ENCODE measurements around the gene BAX. TPM values are rescaled to one million over a fixed set of nuclear protein-coding genes. Genes with fewer than 3 reads are reported as not detected.
"Not testable (repeated sequence)": the region's sequence is repeated elsewhere in the genome, so short reads cannot be mapped to it uniquely, and the experiment has no call there.

Gene BAX
- 93.6 and 95.9 TPM in 2 replicates for total RNA-seq (2014; rRNA removed; shearing (Covaris generic))
- polyA plus RNA-seq (2014; cell fraction: nucleus; rRNA removed): 82.6 and 96.7 TPM in 2 replicates

DNA sequence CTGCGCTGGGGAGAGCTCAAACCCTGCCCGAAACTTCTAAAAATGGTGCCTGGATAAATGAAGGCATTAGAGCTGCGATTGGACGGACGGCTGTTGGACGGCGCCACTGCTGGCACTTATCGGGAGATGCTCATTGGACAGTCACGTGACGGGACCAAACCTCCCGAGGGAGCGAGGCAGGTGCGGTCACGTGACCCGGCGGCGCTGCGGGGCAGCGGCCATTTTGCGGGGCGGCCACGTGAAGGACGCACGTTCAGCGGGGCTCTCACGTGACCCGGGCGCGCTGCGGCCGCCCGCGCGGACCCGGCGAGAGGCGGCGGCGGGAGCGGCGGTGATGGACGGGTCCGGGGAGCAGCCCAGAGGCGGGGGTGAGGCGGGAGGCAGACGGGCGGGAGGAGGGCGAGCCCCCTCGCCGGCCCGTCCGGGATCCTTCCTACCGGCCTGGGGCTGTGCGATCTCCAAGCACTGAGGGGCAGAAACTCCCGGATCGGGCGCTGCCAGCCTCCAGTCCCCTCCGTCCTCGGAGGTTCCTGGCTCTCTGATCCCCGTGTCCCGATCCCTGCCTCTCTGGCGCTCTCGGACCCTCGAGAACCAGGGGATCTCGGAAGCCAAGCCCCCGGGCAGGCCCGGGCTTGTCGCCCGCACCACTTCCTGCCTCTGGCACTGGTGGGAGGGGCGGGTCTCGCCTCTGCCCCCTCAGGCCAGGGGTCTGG is at the start of gene BAX:
BAX (plus strand) TSS at position 281 of the 713 bp plus-strand sequence; CDS start at position 335, 54 bp downstream.
- DNase-seq (ENCODE audit: extremely low read depth, low read depth): peak; percentile 94

DNA sequence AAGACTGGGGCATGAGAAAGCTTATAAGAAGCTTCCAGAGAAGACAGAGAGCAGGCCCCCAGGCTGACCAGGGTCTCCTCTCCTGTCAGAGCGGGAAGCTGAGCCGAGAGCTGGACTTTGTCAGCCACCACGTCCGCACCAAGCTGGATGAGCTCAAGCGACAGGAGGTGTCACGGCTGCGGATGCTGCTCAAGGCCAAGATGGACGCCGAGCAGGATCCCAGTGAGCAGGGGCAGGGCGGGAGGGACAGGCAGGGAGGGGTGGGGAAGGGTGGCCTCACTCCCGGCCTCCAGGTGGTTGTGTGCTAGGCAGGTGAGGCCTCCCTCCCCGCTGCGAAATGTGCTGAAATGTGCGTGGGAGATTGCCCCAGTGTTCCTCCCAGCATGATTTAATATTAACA is 49.0 kb upstream of the BAX start:
- DNase-seq (ENCODE audit: extremely low read depth, low read depth): no peak

DNA sequence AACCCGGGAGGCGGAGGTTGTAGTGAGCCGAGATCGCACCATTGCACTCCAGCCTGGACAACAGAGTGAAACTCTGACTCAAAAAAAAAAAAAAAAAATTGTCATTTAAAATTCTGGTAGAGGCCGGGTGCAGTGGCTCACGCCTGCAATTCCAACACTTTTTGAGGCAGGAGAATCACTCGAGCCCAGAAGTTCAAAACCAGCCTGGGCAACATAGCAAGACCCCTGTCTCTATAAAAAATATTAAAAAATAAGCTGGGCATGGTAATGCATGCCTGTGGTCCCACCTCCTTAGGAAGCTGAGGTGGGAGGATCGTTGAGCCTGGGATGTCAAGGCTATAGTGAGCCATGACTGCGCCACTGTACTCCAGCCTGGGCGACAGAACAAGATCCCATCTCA is 48.4 kb upstream of the BAX start:
- no peak for DNase-seq (ENCODE audit: extremely low read depth, low read depth)

DNA sequence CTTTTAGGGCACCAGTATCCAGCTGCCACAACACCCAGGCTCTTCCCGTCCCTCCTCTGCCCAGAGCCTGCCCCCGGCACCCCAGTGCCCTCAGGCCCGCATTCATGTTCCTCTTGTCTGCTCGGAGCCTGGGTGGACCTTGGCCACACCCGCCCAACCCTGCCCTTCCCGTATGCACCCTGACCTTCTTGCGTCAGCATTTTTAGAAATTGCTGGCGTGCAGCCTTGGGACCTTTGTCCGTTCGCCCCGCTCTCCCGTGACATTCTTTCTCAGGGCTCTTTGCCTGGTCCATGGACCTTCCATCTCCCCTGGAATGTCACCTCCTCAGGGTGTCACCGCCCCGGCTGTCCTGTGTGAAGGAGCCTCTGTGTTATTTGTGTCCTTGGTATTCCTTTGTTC is 47.0 kb upstream of the BAX start:
- DNase-seq (ENCODE audit: extremely low read depth, low read depth): no peak

DNA sequence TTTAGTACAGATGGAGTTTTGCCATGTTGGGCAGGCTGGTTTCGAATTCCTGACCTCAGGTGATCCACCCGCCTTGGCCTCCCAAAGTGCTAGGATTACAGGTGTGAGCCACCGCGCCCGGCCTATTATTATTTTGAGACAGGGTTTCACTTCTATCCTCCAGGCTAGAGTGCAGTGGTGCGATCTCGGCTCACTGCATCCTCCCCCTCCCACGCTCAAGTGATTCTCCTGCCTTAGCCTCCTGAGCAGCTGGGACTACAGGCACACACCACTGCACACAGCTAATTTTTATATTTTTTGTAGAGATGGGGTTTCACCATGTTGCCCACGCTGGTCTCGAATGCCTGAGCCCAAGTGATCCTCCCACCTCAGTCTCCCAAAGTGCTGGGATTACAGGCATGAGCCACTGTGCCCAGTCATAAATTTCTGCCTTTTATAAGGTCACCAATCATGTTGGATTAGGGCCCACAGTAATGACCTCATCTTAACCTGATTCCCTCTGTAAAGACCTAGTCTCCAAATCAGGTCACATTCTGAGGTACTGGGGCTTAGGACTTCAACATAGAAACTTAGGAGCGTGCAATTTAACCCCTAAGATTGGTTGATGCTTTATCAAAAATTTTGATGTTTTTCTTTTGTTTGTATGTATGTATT is 45.1 kb upstream of the BAX start:
- DNase-seq (ENCODE audit: extremely low read depth, low read depth): not testable (repeated sequence)

DNA sequence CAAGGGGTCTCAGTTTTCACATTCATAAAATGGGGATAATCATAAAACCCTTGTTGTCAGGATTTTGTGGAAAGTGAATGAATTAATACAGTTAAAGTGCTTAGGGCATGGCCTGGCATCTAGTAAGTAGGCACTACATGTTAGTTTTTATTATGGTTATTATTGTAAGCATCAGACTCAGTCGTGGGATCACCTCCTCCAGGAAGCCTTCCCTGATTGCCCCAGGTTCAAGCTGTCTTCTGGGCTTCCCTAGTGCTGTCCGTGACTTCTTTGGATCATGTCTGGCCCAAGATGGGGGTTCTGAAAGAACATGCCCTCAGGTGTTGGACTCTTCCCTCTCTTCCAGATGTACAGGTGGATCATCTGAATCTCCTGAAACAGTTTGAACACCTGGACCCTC is 43.9 kb upstream of the BAX start:
- no peak for DNase-seq (ENCODE audit: extremely low read depth, low read depth)

DNA sequence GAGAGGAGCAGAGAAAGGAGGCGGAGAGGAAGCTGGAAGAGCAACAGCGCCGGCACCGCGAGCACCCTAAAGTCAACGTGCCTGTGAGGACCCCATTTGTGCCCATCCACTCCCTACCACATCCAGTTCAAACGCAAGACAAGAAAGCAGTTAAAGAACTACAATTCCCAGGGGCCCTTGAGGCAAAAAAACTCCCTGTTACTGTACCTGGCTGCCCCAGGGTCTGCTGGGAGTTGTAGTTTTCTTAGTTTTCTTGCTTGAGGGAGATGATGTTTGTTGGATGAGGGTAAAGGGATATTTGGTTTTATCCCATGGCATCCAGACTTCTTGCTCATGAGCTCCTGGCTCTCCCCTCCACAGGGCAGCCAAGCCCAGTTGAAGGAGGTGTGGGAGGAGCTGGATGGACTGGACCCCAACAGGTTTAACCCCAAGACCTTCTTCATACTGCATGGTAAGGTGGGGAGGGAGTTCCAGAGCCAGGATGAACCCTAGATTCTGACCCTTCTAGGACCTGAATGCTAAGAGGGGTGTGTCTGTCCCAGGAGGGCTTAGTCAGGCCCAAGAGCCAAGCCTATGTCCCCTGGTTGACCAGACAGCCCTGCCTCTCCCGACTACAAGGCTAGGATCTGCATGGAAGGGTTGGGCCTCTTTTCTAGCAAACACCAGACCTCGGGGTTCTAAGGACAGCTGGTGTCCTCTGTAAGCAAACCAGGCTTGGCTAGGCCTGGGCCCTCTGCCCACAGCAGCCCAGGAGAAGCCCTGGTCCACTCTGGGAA is 41.4 kb upstream of the BAX start:
- DNase-seq (ENCODE audit: extremely low read depth, low read depth): no peak

DNA sequence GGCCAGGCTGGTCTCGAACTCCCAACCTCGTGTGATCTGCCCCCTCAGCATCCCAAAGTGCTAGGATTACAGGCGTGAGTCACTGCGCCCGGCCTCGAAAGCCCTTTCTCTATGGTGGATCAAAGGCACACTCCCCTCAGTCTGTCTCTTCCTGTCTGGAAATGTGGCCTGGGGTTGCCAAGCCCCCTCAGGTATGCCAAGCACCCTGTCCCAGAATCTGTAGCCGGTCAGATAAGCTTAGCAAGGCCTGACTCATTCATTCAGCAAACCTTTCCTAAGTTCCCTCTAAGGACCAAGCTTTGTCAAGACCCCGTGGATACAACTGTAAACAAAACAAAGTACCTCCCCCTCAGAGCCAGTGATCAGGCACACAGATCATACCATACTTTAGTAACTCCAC is 40.5 kb upstream of the BAX start:
- no peak for DNase-seq (ENCODE audit: extremely low read depth, low read depth)

DNA sequence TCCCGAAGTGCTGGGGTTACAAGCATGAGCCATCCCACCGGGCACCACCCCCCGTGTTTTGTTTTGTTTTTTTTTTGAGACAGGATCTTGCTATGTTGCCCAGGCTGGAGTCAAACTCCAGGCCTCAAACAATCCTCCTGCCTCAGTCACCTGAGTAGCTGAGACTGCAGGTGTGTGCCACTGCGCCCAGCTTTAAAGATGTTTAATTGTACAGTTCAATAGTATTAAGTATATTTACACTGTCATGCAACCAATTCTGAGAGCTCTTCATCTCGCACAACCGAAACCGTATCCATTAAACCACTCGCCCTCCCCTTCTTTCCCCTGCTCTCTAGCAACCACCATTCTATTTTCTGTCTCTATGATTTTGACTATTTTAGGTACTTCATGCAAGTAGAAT is 38.9 kb upstream of the BAX start:
- no peak for DNase-seq (ENCODE audit: extremely low read depth, low read depth)

DNA sequence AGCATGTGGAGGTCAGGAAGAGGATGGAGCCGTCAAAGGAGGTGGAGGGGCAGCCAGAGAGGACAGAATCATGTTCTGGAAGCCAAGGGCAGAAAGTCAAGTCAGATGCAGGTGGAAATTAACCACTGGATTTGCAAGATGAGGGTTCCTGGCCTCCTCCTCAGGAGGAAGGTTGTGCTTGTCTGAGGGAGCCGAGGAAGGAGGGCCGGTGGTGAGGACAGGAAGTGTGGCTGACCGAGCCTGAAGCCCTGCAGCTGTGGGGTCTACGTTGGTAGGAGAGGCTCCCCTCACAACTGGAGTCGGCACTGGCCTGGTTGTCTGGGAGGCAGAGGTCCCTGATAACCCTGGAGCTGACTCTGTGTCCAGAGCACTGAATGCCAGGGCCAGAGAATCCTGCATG is 36.6 kb upstream of the BAX start:
- no peak for DNase-seq (ENCODE audit: extremely low read depth, low read depth)

DNA sequence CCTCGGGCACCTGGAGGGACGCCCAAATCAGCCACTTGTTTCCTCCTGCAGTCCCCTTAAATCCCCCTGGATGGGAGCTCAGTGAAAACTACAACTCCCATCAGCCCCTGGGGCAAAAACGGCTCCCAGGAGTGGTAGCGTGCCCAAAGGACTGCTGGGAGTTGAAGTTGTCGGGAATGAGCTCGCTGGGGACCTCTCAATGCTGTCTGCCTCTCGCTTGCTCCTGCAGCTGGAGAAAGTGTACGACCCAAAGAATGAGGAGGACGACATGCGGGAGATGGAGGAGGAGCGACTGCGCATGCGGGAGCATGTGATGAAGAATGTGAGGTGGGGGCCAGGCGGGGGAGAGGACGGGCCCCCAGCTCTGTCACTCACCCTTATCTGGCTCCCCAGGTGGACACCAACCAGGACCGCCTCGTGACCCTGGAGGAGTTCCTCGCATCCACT is 35.9 kb upstream of the BAX start:
- no peak for DNase-seq (ENCODE audit: extremely low read depth, low read depth)

DNA sequence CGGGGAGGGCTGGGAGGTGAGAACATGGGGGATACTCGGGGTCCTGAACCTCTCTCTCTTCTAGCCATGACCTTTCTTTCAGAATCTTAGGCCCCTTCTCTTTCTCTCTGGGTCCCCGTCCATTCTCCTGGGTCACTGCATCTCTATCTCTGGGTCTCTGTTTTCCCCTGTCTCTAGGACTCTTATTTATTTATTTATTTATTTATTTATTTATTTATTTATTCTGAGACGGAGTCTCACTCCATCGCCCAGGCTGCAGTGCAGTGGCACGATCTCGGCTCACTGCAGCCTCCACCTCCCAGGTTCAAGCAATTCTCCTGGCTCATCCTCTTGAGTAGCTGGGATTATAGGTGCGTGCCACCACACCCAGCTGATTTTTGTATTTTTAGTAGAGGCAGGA is 35.4 kb upstream of the BAX start:
- not testable (repeated sequence) for DNase-seq (ENCODE audit: extremely low read depth, low read depth)

DNA sequence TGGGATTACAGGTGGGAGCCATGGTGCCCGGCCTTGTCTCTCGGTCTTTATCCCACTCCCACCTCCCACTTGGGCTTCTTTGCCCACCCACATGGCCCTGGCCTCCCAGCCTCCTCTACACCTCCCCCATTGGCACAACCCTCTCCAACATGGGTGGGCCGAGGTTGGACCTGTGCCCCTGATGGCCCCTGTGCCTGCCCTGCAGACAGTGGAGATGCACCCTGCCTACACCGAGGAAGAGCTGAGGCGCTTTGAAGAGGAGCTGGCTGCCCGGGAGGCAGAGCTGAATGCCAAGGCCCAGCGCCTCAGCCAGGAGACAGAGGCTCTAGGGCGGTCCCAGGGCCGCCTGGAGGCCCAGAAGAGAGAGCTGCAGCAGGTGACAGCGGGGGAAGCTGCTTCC is 33.7 kb upstream of the BAX start:
- no peak for DNase-seq (ENCODE audit: extremely low read depth, low read depth)

DNA sequence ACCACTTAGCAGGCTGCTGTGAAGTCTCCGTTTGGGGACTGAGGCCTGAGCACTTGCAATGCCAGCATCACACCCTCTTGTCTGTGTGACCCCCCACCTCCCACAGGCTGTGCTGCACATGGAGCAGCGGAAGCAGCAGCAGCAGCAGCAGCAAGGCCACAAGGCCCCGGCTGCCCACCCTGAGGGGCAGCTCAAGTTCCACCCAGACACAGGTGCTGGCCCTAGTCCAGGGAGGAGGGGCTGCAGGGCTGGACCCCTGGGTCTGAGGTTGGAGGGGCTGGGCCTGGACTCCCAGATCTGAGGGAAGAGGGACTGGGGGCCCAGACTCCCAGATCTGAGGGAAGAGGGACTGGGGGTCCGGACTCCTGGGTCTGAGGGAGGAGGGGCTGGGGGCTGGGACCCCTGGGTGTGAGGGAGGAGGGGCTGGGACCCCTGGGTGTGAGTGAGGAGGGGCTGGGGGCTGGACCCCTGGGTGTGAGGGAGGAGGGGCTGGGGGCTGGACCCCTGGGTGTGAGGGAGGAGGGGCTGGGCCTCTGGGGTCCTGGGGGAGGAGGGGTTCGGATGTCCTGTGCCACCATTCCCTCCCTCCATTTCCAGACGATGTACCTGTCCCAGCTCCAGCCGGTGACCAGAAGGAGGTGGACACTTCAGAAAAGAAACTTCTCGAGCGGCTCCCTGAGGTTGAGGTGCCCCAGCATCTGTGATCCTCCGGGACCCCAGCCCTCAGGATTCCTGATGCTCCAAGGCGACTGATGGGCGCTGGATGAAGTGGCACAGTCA is 32.8 kb upstream of the BAX start:
- no peak for DNase-seq (ENCODE audit: extremely low read depth, low read depth)

DNA sequence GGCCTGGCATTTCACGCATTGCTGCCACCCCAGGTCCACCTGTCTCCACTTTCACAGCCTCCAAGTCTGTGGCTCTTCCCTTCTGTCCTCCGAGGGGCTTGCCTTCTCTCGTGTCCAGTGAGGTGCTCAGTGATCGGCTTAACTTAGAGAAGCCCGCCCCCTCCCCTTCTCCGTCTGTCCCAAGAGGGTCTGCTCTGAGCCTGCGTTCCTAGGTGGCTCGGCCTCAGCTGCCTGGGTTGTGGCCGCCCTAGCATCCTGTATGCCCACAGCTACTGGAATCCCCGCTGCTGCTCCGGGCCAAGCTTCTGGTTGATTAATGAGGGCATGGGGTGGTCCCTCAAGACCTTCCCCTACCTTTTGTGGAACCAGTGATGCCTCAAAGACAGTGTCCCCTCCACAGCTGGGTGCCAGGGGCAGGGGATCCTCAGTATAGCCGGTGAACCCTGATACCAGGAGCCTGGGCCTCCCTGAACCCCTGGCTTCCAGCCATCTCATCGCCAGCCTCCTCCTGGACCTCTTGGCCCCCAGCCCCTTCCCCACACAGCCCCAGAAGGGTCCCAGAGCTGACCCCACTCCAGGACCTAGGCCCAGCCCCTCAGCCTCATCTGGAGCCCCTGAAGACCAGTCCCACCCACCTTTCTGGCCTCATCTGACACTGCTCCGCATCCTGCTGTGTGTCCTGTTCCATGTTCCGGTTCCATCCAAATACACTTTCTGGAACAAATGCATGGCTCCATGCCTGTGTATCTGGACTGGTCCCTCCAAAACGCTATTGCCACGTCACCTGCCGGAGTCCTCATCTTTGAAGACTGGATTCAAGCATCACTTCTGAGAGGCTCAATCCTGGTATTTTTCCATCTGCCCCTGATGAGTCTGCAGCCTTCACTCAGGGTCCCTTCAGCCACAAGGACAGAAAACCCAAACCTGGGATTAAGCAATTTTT is 31.9 kb upstream of the BAX start:
- DNase-seq (ENCODE audit: extremely low read depth, low read depth): no peak

DNA sequence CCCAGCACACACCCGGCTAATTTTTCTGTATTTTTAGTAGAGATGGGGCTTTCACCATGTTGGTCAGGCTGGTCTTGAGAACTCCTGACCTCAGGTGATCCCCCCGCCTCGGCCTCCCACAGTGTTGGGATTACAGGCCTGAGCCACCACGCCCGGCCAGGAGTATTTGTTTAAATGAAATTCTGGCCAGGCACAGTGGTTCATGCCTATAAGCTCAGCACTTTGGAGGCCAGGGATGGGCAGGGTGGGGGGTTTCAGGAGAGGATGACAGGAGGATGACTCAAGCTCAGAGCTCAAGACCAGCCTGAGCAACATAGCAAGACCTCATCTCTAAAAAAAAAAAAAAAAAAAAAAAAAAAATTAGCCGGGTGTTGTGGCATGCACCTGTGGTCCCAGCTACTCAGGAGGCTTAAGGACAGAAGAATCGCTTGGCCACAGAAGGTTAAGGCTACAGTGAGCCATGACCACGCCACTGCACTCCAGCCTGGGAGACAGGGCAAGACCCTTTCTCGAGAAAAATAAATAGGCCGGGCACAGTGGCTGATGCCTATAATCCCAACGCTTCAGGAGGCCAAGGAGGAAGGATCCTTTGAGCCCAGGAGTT is 29.3 kb upstream of the BAX start:
- DNase-seq (ENCODE audit: extremely low read depth, low read depth): no peak

DNA sequence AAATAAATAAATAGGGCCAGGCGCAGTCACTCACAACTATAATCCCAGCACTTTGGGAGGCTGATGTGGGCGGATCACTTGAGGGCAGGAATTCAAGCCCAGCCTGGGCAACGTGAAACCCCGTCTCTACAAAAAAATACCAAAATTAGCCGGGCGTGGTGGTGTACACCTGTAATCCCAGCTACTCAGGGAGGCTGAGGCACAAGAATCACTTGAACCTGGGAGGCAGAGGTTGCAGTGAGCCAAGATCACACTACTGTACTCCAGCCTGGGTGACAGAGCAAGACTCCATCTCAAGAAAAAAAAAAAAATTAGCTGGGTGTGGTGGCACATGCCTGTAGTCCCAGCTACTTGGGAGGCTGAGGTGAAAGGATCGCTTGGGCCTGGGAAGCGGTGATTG is 28.8 kb upstream of the BAX start:
- DNase-seq (ENCODE audit: extremely low read depth, low read depth): not testable (repeated sequence)

DNA sequence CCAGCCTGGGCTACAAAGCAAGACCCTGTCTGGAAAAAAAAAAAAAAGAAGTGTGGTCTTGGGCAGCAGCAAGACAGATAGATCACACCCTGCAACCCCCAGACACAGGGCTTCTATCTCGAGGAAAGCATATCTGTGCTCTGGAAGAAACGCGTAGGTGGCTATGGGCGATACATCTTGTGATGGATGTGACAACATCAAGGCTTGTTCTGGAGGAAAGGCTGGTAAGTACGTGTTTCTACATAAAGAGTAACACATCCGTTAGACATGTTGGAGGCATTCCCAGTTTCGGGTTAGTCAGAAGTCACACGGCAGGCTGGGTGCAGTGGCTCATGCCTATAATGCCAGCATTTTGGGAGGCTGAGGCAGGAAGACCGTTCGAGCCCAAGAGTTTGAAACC is 27.8 kb upstream of the BAX start:
- no peak for DNase-seq (ENCODE audit: extremely low read depth, low read depth)

DNA sequence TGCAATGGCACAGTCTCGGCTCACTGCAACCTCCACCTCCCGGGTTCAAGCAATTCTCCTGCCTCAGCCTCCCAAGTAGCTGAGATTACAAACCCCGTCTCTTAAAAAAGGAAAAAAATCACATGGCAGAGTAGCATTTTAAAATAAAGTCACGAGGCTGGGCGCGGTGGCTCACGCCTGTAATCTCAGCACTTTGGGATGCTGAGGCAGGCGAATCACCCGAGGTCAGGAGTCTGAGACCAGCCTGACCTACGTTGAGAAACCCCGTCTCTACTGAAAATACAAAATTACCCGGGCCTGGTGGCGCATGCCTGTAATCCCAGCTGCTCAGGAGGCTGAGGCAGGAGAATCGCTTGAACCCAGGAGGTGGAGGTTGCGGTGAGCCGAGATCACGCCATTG is 27.0 kb upstream of the BAX start:
- not testable (repeated sequence) for DNase-seq (ENCODE audit: extremely low read depth, low read depth)
